ENCODE measurements around the gene RASGRF2.

DNA sequence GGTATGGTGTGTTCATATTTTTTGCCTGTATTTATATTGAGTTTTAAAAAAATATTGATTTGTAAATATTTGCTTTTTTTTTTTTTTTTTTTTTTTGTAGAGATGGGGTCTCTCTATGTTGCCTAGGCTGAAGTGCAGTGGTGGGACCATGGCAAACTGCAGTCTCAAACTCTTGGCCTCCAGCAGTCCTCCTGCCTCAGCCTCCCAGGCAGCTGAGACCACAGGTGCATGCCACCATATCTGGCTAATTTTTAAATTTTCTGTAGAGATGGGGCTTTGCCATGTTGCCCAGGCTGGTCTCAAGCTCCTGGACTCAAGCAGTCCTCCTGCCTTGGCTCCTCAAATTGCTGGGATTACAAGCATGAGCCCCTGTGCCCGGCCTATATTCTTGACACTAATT is 78.3 kb downstream of the RASGRF2 start:
- TF ChIP-seq POLR2A (IDR thresholded peaks at IDR 0.05; ENCODE audit: low read length) (no peak), GATA1 (IDR thresholded peaks at IDR 0.05; ENCODE audit: low read depth, low read length) (no peak)
